BE2C (cell line): ENCODE results near the gene FAM72B. TPM values are rescaled to one million over a fixed set of nuclear protein-coding genes. Genes with fewer than 3 reads are reported as not detected.
"Not testable (repeated sequence)": the region's sequence is repeated elsewhere in the genome, so short reads cannot be mapped to it uniquely, and the experiment has no call there.

ENCODE experiments used
- DNase-seq: peaks from one replicate; pipeline ENCODE4 v3.0.0-alpha.2; 2020
- H3K27me3 ChIP-seq: fragments of 250-450 bp; sonication (Bioruptor Pico); 2 replicates; pipeline ENCODE4 v1.5.1; 2020; ENCODE audit warnings: mild to moderate bottlenecking
- H3K36me3 ChIP-seq: fragments of 250-450 bp; sonication (Bioruptor Pico); 2 replicates; pipeline ENCODE4 v1.5.1; 2020; ENCODE audit warnings: mild to moderate bottlenecking
- H3K4me1 ChIP-seq: fragments of 250-450 bp; sonication (Bioruptor Pico); 2 replicates; pipeline ENCODE4 v1.5.1; 2020
- H3K4me3 ChIP-seq: 2 replicates; pipeline ENCODE4 v1.5.1; 2011; ENCODE audit warnings: low read depth, low read length
- H3K9me3 ChIP-seq: fragments of 250-450 bp; sonication (Bioruptor Pico); 2 replicates; pipeline ENCODE4 v1.5.1; 2020
- polyA plus RNA-seq: library from polyadenylated mRNA; unstranded; fragments of >200 nt; gene quantifications from one replicate; pipeline ENCODE4 v1.2.1, GENCODE V29; 2012; ENCODE audit warnings: low read depth, missing spikeins; ENCODE audit not compliant: insufficient read length, insufficient read depth

Gene FAM72B
- polyA plus RNA-seq = 7.1 TPM

- H3K4me1 ChIP-seq, H3K36me3 ChIP-seq, H3K27me3 ChIP-seq, H3K9me3 ChIP-seq: not testable (repeated sequence)
- DNase-seq = peak; percentile 93
- peak within 1 kb of the TSS; percentile 55 for H3K4me3 ChIP-seq
These were observed at the start of gene FAM72B, which contains the start of gene SRGAP2C for GRCh38 chr1:121184290-121185127. Gene FAM72B (minus strand): TSS chr1:121184340. CDS start chr1:121183489, 851 bp downstream. Gene SRGAP2C (plus strand): TSS chr1:121184975. CDS start chr1:121187447, 2,472 bp downstream.

GRCh38 chr1:121232445-121233125 lies 48.4 kb upstream of the FAM72B start:
- not testable (repeated sequence) for H3K27me3 ChIP-seq, H3K4me3 ChIP-seq, DNase-seq, H3K9me3 ChIP-seq, H3K4me1 ChIP-seq, H3K36me3 ChIP-seq

GRCh38 chr1:121230636-121231035 lies 46.5 kb upstream of the FAM72B start:
- H3K36me3 ChIP-seq, H3K4me1 ChIP-seq, H3K9me3 ChIP-seq, H3K27me3 ChIP-seq, H3K4me3 ChIP-seq, DNase-seq: not testable (repeated sequence)

GRCh38 chr1:121227544-121228330 lies 43.6 kb upstream of the FAM72B start:
- H3K4me3 ChIP-seq, H3K27me3 ChIP-seq, H3K4me1 ChIP-seq, DNase-seq, H3K36me3 ChIP-seq, H3K9me3 ChIP-seq: not testable (repeated sequence)

- DNase-seq = not testable (repeated sequence)
These were observed 42.8 kb upstream of the FAM72B start for GRCh38 chr1:121226925-121227324.

GRCh38 chr1:121226295-121226904 lies 42.3 kb upstream of the FAM72B start:
- H3K27me3 ChIP-seq, DNase-seq, H3K4me3 ChIP-seq, H3K9me3 ChIP-seq, H3K36me3 ChIP-seq, H3K4me1 ChIP-seq: not testable (repeated sequence)

More at GRCh38 chr1:121226925-121227324, 42.8 kb upstream of the FAM72B start:
- not testable (repeated sequence) for H3K36me3 ChIP-seq, H3K4me3 ChIP-seq, H3K9me3 ChIP-seq, H3K4me1 ChIP-seq, H3K27me3 ChIP-seq

- not testable (repeated sequence) for DNase-seq, H3K36me3 ChIP-seq, H3K4me1 ChIP-seq, H3K9me3 ChIP-seq, H3K27me3 ChIP-seq, H3K4me3 ChIP-seq
These were observed 40.6 kb upstream of the FAM72B start for GRCh38 chr1:121224714-121225113.

- H3K4me3 ChIP-seq, H3K27me3 ChIP-seq, DNase-seq: not testable (repeated sequence)
These were observed 37.6 kb upstream of the FAM72B start for GRCh38 chr1:121221770-121222169.

GRCh38 chr1:121216676-121217075 lies 32.5 kb upstream of the FAM72B start:
- H3K9me3 ChIP-seq, H3K36me3 ChIP-seq, H3K4me1 ChIP-seq, DNase-seq, H3K4me3 ChIP-seq, H3K27me3 ChIP-seq: not testable (repeated sequence)

More at GRCh38 chr1:121221770-121222169, 37.6 kb upstream of the FAM72B start:
- not testable (repeated sequence) for H3K9me3 ChIP-seq, H3K4me1 ChIP-seq, H3K36me3 ChIP-seq

- H3K27me3 ChIP-seq, H3K36me3 ChIP-seq, H3K4me3 ChIP-seq, H3K9me3 ChIP-seq, H3K4me1 ChIP-seq, DNase-seq: not testable (repeated sequence)
These were observed 31.7 kb upstream of the FAM72B start for GRCh38 chr1:121215699-121216417.

GRCh38 chr1:121214544-121215156 lies 30.5 kb upstream of the FAM72B start:
- not testable (repeated sequence) for H3K9me3 ChIP-seq, H3K36me3 ChIP-seq, H3K4me1 ChIP-seq, H3K4me3 ChIP-seq, H3K27me3 ChIP-seq, DNase-seq

GRCh38 chr1:121213491-121213890 lies 29.4 kb upstream of the FAM72B start:
- not testable (repeated sequence) for H3K4me3 ChIP-seq, DNase-seq, H3K9me3 ChIP-seq

GRCh38 chr1:121210778-121211177 lies 26.6 kb upstream of the FAM72B start:
- H3K9me3 ChIP-seq, DNase-seq, H3K27me3 ChIP-seq, H3K4me1 ChIP-seq, H3K36me3 ChIP-seq, H3K4me3 ChIP-seq: not testable (repeated sequence)

More at GRCh38 chr1:121213491-121213890, 29.4 kb upstream of the FAM72B start:
- not testable (repeated sequence) for H3K4me1 ChIP-seq, H3K27me3 ChIP-seq, H3K36me3 ChIP-seq

- not testable (repeated sequence) for H3K4me1 ChIP-seq, H3K36me3 ChIP-seq, H3K9me3 ChIP-seq, H3K27me3 ChIP-seq, DNase-seq, H3K4me3 ChIP-seq
These were observed 24.2 kb upstream of the FAM72B start for GRCh38 chr1:121208375-121208774.
